Measurements from ENCODE around the gene CCM2.

The CCM2 gene

DNA sequence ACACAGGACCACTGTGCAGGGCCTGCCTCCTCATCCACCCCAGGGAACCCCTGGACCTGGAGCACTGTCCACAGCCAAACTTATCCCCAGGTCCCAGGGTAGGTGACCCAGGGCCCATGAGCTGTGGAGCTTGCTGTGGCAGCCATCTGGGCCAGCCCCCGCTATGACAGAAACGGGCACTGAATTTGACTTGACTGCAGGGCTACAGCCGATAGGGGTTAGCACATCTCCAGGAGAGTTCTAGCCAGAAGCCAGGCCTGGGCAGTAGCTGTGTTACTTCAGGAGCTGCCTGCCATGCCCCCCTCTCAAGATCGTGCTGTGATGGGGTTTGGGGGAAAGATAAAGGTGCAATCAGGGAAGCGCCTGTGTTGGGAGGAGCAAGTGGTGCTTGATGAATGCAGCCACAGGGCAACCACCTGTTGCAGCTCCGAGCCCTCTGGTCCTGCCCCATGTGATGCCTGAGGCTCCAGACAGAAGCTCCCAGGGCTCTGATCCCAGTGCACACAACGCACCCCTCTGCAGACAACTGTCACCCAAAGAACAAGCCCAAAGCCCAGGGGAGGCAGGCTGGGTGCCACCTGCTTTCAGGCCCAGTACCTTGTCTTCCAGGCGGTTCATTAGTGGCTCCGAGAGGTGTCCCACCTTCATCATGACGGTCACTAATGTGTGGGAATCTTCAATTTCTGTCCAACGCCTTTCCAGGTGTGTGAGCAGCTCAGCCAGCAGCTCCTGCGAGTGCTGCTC, 105.0 kb downstream of the CCM2 start:
- H3K9ac ChIP-seq (ENCODE audit: low read depth, low read length) = no peak overlapping the region
- TF ChIP-seq EZH2 (IDR thresholded peaks at IDR 0.05; ENCODE audit: borderline replicate concordance, low read depth, low read length, severe bottlenecking) (no peak), CTCF (IDR thresholded peaks at IDR 0.05; ENCODE audit: borderline replicate concordance, extremely low read depth, low read length, poor library complexity, severe bottlenecking) (no peak)
- H2AFZ ChIP-seq (ENCODE audit: low read depth, low read length) = no peak overlapping the region
- no peaks in the 10 kb centered on the region for H3K9me3 ChIP-seq (ENCODE audit: insufficient read depth, low read length, severe bottlenecking)
- H3K36me3 ChIP-seq (ENCODE audit: insufficient read depth, low read length) = peaks cover 96% of the 10 kb centered on the region
- no peak overlapping the region for H3K4me2 ChIP-seq (ENCODE audit: insufficient read depth, low read length)
- H3K4me1 ChIP-seq (ENCODE audit: insufficient read depth, low read length) = peaks cover 32% of the 10 kb centered on the region
- H3K27ac ChIP-seq (ENCODE audit: low read length) = no peak overlapping the region
- DNase-seq (no peak), ATAC-seq (ENCODE audit: insufficient read depth, low read depth) (no peak)
- peaks cover 95% of the 10 kb centered on the region for H4K20me1 ChIP-seq (ENCODE audit: insufficient read depth, low read length)
- H3K4me3 ChIP-seq (ENCODE audit: low read depth in 1 of 2, low read length in 2 of 2) = no peak overlapping the region
- H3K27me3 ChIP-seq (ENCODE audit: insufficient read depth, low read length, poor library complexity) = no peaks in the 10 kb centered on the region
- peaks cover 50% of the 10 kb centered on the region for H3K79me2 ChIP-seq (ENCODE audit: insufficient read depth, low read length)

DNA sequence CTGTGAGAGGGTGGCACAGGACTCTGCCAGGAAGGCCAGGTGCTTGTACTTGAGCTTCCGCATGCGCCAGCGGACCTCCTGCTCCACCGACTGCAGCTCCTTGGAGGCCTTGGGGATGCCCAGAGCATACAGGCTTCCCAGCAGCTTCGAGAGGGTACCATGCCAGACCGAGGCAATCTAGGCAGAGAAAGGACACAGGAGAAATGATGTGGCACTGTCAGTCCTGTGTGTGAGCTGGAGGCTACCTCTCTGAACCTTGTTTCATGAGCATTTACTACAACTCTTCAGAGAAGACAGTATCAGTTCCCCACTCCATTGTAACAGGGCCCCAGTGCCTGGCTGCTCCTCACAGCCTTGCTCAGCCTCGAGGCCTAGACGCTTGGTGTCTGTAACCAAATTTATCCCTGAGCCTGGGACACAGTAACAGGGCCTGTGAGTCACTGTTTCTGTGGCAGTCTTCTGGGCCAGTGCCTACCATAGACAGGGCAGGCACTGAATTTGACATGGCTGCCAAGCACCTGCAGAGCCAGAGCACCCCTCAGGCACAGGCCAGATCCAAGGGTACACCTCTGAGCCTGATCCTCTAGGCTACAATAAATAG, 105.7 kb downstream of the CCM2 start:
- Histone ChIP-seq H4K20me1 (ENCODE audit: insufficient read depth, low read length) (peaks cover 92% of the 10 kb centered on the region), H3K27ac (ENCODE audit: low read length) (no peak overlapping the region), H3K4me1 (ENCODE audit: insufficient read depth, low read length) (peaks cover 38% of the 10 kb centered on the region), H3K27me3 (ENCODE audit: insufficient read depth, low read length, poor library complexity) (no peaks in the 10 kb centered on the region), H3K4me2 (ENCODE audit: insufficient read depth, low read length) (no peak overlapping the region), H3K79me2 (ENCODE audit: insufficient read depth, low read length) (peaks cover 56% of the 10 kb centered on the region), H3K9me3 (ENCODE audit: insufficient read depth, low read length, severe bottlenecking) (no peaks in the 10 kb centered on the region), H3K36me3 (ENCODE audit: insufficient read depth, low read length) (peaks cover 91% of the 10 kb centered on the region), H3K9ac (ENCODE audit: low read depth, low read length) (no peak overlapping the region), H3K4me3 (ENCODE audit: low read depth in 1 of 2, low read length in 2 of 2) (no peak overlapping the region), H2AFZ (ENCODE audit: low read depth, low read length) (no peak overlapping the region)
- ATAC-seq (ENCODE audit: insufficient read depth, low read depth) (no peak), DNase-seq (no peak)
- TF ChIP-seq CTCF (IDR thresholded peaks at IDR 0.05; ENCODE audit: borderline replicate concordance, extremely low read depth, low read length, poor library complexity, severe bottlenecking) = no peak

DNA sequence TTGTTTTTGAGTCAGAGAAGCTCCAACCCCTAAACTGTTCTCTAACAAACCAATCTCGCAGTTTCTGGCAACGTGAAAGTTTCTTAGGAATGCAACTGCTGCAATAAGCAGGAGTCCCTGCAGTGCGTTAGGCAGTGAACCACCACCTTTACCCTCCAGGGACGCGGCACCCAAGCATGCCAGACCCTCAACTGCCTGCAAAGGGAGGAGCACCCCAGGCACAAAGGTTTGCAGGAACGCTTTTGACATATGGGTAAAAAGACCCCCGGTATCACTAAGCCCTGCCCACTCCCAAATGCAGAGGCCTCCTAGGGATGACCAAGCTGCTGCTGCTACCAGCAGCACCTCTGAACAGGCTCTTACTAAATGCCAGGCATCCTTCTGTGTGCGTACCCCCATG, 106.8 kb downstream of the CCM2 start:
- peaks cover 83% of the 10 kb centered on the region for H3K36me3 ChIP-seq (ENCODE audit: insufficient read depth, low read length)
- no peak overlapping the region for H3K4me2 ChIP-seq (ENCODE audit: insufficient read depth, low read length)
- H4K20me1 ChIP-seq (ENCODE audit: insufficient read depth, low read length) = peaks cover 80% of the 10 kb centered on the region
- no peak for DNase-seq
- TF ChIP-seq EZH2 (IDR thresholded peaks at IDR 0.05; ENCODE audit: borderline replicate concordance, low read depth, low read length, severe bottlenecking) (no peak), CTCF (IDR thresholded peaks at IDR 0.05; ENCODE audit: borderline replicate concordance, extremely low read depth, low read length, poor library complexity, severe bottlenecking) (no peak)
- H3K9me3 ChIP-seq (ENCODE audit: insufficient read depth, low read length, severe bottlenecking) = no peaks in the 10 kb centered on the region
- peaks cover 66% of the 10 kb centered on the region for H3K79me2 ChIP-seq (ENCODE audit: insufficient read depth, low read length)
- H3K9ac ChIP-seq (ENCODE audit: low read depth, low read length) = no peak overlapping the region
- no peak overlapping the region for H3K4me3 ChIP-seq (ENCODE audit: low read depth in 1 of 2, low read length in 2 of 2)
- no peak for ATAC-seq (ENCODE audit: insufficient read depth, low read depth)
- no peak overlapping the region for H3K27ac ChIP-seq (ENCODE audit: low read length)
- peaks cover 39% of the 10 kb centered on the region for H3K4me1 ChIP-seq (ENCODE audit: insufficient read depth, low read length)
- no peak overlapping the region for H2AFZ ChIP-seq (ENCODE audit: low read depth, low read length)
- no peaks in the 10 kb centered on the region for H3K27me3 ChIP-seq (ENCODE audit: insufficient read depth, low read length, poor library complexity)

All from DND-41 (cell line).